HuH-7.5 (cell line): ENCODE data around the gene SCN11A.
A peak's percentile ranks its signal among the peaks of the same experiment; 100 is the strongest.

ENCODE experiments used
- DNase-seq: peaks from one replicate; pipeline ENCODE4 v3.0.0; 2011; ENCODE audit warnings: low spot score

The SCN11A gene

DNA sequence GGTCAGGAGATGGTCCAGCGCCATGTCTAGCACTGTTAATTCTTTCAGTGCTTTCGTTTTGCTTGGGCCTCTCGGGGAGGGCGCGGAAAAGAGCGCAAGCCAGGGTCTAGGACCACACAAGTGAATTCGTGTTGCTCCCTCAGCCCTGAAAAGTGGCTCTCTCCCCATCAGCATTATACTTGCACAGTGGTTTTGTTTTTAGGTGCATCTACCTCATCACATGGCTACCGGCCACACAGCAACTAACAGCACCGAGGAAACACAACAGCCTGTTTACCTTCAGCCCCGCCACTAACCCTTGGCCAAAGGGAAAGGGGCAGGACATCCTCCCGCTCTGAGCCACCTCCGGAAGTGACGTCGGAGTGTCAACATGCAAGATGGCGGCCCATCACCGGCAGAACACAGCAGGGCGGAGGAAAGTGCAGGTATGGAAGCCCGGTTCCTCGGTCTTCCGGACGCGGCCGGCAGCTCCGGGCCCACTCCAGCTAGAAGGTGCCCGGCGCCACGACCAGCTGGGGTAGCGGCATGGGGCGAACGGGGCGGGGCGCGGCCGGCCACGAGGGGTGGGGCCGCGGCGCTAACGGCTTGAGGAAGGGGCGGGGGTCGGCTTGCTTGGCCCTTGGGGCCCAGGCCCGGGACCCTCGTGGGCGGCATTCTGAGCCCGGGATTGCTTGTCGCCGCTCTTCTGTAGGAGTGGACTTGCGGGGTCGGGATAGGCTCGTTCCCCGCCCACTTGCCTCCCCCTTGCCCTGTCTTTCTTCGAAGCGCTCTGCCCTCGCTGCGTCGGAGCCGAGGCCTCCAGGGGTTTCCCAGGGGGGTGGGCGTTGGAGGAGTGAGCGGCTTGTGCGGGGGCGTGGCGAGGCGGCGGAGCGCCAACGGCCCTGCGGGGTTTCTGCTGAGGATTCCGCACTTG is at the start of gene SCN11A, which contains the start of gene WDR48:
TSS of gene SCN11A (minus strand) at position 296 of the 913 bp plus-strand sequence. CDS start 101,582 bp downstream, outside the sequence.
TSS of gene WDR48 (plus strand) at position 368 of the 913 bp plus-strand sequence. CDS start at position 378, 10 bp downstream.
- peak; percentile 79 for DNase-seq

DNA sequence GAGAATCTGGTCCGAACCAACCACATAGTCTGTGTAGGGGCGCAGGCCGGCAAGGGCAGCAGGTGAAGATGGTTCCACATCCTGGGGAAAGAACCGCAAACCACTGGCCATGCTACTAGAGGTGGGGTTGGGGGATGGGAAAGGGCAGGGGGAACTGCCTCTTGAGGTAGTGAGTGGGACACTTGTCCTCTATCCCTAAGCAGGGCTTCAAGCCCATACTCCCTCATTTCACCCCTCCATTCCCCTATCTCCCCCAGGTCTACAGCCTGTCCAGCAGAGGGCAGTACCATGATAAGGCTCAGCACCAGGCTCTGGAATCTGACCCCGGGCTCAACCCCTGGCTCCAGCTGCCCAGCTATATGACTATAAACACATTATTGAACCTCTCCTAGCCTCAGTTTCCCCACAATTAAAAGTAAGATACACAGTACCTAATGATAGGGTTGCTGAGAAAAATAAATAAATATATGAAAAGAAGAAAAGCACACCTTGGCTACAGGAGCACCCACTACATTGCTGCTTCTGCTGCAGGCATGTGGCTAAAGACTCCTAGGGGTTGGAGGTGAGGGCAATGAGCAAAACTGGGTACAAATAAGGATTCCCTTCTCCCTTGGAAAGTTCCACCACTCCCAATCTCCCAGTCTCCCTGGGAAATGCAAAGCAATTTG is 49.4 kb upstream of the SCN11A start:
- DNase-seq, result peak; percentile 94

DNA sequence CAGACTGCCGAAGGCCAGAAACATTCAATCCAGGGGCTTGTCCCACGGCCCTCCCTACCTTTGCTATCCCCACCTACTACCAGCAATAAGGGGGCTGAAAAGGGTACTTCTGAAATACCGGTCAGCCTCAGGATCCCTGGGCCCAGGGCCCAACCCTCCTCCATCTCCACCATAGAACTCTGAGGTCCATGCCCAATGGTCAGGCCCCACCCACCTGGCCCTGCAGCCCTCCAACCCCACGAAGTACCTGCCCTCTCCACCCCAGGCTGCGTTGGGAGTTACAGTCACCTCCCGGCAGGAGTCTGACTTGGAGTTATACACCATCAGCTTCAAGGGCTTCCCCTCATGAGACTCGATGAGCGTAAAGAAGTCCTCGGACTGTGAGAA is 48.7 kb upstream of the SCN11A start:
- DNase-seq, result no peak

DNA sequence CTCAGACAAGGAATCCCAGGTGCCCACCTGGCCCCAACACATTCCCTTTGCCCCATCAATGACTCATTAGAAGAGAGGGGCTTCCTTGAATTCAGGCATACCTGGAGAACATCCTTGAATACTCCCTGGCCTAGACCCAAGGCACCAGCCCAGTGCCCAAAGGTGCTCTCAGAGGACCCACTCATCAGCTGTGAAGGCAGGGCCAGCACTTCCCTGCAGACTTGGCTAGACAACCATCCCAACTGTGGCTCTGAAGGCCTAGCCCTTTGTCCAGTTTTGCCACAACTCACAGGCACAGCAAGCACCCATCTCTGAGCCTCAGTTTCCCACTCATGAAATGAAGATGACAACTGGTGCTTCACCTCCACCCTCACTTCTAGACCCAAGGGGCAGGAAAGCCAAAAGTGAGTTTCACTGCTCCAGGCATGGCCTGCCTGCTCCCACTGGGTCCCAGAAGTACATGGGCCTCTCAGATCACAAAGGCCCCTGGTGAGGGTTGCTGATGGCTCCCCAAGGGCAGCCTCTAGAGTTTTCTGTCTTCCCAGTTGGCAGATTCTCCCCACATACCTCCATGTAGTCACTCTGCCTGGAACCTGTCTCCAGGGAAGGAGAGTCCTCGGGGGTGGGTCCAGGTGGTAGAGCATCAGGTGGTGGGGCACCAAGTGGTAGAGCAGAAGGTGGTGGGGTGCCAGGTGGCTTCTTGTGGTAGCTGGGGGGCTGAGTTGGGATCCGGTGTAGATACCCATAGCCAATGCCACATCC is 48.2 kb upstream of the SCN11A start:
- DNase-seq, result no peak

DNA sequence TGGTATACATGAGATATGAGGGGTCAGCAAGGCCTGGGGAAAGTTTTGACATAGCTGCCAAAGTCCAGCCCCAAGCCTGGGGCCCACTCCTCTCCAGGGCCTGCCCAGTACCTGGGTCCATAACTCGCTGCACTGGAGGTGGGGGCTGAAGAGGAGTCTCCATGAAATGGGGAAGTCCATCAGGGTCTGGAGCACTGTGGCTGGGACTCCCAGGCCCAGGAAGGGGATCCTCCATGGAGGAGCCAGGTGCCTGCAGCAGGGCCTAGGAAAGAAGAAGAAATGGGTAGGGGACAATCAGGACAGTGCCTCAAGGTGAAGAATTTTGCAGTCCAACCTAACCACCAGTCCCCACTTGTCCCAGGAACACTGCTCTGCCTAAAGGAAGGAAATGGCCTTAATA is 47.5 kb upstream of the SCN11A start:
- DNase-seq, result no peak

DNA sequence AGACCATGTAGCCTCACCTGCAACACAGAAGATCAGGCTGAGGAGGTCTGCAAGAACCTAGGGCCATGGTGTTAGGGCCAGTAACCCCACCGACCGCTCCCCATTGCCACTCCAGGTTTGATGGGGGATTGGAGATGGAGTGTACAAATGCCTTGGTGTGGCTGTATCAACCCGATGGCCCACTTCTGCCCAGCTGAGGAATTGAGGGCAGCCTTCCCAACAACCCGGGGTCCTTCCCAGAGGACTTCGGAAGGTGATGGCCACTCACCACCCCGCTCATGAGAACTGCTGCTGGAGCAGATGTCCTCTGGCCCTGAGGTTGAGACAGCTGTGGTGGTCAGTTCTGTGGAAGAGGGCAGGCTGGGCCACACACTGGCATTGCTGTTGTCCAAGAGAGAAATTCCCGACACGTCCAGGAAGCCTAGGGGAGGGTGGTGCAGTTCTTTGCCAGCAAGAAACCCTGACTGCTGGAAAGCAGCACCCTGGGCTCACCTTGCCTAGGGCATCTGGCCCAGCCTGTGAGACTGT is 46.8 kb upstream of the SCN11A start:
- DNase-seq, result no peak

GRCh38 chr3:39097716-39098472 is 46.1 kb upstream of the SCN11A start:
- DNase-seq, result no peak

GRCh38 chr3:39096775-39097174 is 45.0 kb upstream of the SCN11A start:
- DNase-seq, result no peak

- no peak for DNase-seq
Observed at GRCh38 chr3:39095778-39096177, 44.0 kb upstream of the SCN11A start.

GRCh38 chr3:39094851-39095677 is 43.3 kb upstream of the SCN11A start:
- no peak for DNase-seq

- no peak for DNase-seq
Observed at GRCh38 chr3:39090922-39091321, 39.2 kb upstream of the SCN11A start.

DNA sequence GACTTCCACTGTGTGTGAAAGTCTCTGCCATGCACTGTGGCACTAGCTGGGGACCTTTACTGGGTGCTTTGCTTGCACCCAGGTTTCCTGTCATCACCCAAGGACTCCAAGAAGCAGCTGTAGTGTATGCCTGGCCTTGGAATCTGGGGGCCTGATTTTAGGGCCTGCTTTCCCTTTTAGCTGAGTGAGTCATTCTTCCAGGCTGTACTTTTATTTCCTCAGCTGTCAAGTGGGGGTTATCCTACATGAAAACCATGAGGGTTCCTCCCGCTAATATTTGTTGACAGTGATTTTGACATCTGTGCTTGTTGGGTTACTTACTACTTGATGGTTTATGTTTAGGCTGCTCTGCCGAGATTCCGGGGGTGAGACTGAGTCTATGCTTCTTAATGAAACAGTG is 37.1 kb upstream of the SCN11A start:
- no peak for DNase-seq

DNA sequence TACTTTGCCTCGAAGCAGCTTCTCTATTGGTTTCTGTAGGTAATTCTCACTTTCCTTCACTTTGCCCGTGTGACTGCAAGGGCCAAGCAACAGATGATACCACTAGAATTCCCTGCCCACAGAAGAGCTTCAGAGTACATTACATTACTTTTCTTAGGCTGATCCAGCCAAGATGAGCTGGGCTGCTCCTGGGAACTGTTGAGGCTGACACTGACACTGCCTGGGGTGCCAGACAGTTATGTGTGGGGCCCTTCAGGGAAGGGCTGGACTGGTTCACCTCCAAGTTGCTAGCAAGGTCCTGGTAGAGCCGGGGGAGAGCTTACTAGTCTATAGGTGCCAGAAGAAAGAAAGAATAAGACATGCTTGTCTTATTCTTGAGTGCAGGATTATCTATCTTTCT is 36.7 kb upstream of the SCN11A start:
- DNase-seq, result no peak

DNA sequence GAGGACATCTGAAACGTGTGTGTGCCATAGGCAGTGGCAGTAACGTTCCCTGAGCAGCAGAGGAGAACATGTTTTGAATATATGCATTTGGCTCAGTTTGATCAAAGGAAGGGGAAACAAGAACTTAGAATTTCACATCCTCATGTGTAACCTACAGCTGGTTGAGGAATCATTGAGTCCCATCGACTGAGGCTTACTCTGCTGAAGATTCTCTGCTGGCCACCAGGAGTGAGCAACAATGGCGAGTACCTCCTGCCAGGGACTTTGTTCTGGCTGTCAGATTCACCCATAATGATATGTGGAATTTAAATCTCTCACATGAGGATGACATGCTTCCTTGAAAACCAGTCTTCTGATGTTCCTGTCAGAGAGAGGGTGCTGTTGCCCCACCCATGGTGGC is 34.4 kb upstream of the SCN11A start:
- no peak for DNase-seq

- DNase-seq, result no peak
Observed at GRCh38 chr3:39082666-39083313, 31.0 kb upstream of the SCN11A start.

DNA sequence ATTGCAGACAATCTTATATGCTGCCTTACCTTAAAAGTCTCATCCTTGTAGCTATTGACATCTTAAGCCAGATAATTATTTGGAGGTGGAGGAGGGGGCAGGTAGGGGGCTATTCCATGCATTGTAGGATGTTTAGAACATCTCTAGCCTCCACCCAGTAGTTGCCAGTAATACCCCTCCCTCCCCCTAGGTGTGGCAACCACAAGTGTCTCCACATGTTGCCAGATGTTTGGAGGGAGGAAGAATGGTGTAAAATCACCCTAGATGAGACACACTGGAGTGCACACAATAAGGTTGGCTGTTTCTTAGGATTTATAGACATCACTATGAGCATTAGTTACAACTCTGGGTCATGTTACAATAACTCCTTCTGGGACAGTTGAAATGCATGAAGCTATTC is 28.3 kb upstream of the SCN11A start:
- DNase-seq, result no peak

DNA sequence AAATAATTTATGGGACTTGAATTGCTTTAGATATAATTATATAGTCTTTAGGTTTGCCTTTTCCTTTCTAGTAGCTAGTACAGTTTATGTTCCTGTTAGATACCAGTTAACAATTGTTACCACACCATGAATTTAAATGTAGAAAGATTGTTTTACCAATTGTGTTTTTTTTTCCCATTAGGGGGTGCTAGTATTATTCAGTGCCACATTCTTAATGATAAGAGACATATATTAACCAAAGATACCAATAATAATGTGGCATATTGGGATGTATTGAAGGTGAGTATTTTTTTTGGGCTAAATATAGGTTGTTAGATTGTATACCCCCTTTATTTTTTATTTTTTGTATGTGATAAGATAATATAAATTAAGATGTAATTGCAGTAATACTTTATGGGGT is 27.8 kb upstream of the SCN11A start:
- no peak for DNase-seq

DNA sequence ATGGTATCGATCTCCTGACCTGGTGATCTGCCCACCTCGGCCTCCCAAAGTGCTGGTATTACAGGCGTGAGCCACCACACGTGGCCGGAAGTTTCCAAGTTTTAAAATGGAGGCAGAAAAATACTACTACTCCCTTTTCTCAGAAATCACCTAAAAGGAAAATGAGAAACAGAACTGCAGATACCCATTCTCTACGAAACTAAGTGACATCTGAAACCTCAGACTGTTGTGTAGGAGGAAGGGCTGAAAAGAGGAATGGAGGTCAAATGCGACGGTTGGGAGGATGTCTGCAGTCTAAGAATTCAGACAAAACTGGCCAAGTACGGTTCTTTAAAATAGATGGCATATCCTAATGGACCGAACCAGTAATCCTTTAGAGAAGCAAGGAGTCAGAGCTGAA is 24.2 kb upstream of the SCN11A start:
- no peak for DNase-seq

DNA sequence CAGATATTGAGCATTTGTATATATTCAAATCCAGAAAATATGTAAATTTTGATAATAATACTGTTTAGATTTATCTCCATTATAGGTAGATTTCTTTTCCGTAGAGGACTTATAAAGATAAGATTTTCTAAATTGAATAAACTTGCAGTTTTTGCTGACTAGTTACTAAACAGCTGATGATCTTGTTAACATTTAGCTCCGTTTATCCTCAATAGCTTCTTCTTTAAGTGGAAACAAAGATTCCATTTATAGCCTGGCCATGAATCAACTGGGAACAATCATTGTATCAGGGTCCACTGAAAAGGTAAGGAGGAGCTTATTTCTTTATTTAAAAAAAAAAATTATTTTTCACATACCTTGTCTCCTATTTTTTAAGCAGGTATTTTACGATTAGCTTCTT is 16.8 kb upstream of the SCN11A start:
- no peak for DNase-seq

GRCh38 chr3:39067286-39067685 is 15.5 kb upstream of the SCN11A start:
- no peak for DNase-seq
